Measurements from ENCODE around the gene SRRD.
"Not testable (repeated sequence)": the region's sequence is repeated elsewhere in the genome, so short reads cannot be mapped to it uniquely, and the experiment has no call there.

The SRRD gene

GRCh38 chr22:26483439-26484359 is at the start of gene SRRD, which contains the start of gene HPS4:
TSS of gene SRRD (plus strand) at chr22:26483877. CDS start at chr22:26483891, 14 bp downstream.
TSS of gene HPS4 (minus strand) at chr22:26483783. CDS start at chr22:26481762, 2,021 bp downstream.
- ChIA-PET CTCF (no interaction called here), POLR2A (ENCODE audit: low non-redundant PET) (interaction anchor here (1.1 kb wide), 1 partner anchor 12 kb away, joined by 3 read pairs; no protein-coding TSS in a partner anchor)
- TF ChIP-seq CTCF (conservative IDR thresholded peaks at IDR 0.05; ENCODE audit: low read depth): no peak
- DNase-seq (ENCODE audit: low spot score): peak; percentile 80
- peak within 1 kb of the TSS; percentile 84 for H3K27ac ChIP-seq

GRCh38 chr22:26435327-26436093 is 48.2 kb upstream of the SRRD start:
- no peak overlapping the region for H3K27ac ChIP-seq
- POLR2A ChIA-PET (ENCODE audit: low non-redundant PET): no interaction called here
- TF ChIP-seq CTCF (conservative IDR thresholded peaks at IDR 0.05; ENCODE audit: low read depth): no peak

GRCh38 chr22:26436903-26437515 is 46.7 kb upstream of the SRRD start:
- CTCF ChIA-PET: interaction anchor here (1.0 kb wide), 1 partner anchor 24 kb away, joined by 3 read pairs; no protein-coding TSS in a partner anchor
- POLR2A ChIA-PET (ENCODE audit: low non-redundant PET): interaction anchor here (0.5 kb wide), 1 partner anchor 34 kb away, joined by 3 read pairs; no protein-coding TSS in a partner anchor
- peak overlapping the region; percentile 28 for H3K27ac ChIP-seq
- no peak for TF ChIP-seq CTCF (conservative IDR thresholded peaks at IDR 0.05; ENCODE audit: low read depth)
- no peak for DNase-seq (ENCODE audit: low spot score)

More at GRCh38 chr22:26435327-26436093, 48.2 kb upstream of the SRRD start:
- CTCF ChIA-PET: no interaction called here
- no peak for DNase-seq (ENCODE audit: low spot score)

- ChIA-PET CTCF (interaction anchor here (1.0 kb wide), 1 partner anchor 23 kb away, joined by 3 read pairs; no protein-coding TSS in a partner anchor), POLR2A (ENCODE audit: low non-redundant PET) (no interaction called here)
- DNase-seq (ENCODE audit: low spot score): no peak
These were observed 45.8 kb upstream of the SRRD start for GRCh38 chr22:26437694-26438392.

GRCh38 chr22:26438776-26439175 is 44.9 kb upstream of the SRRD start:
- POLR2A ChIA-PET (ENCODE audit: low non-redundant PET); DNase-seq (ENCODE audit: low spot score): not testable (repeated sequence)
- CTCF ChIA-PET: interaction anchor here (0.6 kb wide), 1 partner anchor 234 kb away, joined by 3 read pairs; no protein-coding TSS in a partner anchor
- peak overlapping the region; percentile 71 for H3K27ac ChIP-seq

More at GRCh38 chr22:26437694-26438392, 45.8 kb upstream of the SRRD start:
- peak overlapping the region; percentile 28 for H3K27ac ChIP-seq
- TF ChIP-seq CTCF (conservative IDR thresholded peaks at IDR 0.05; ENCODE audit: low read depth): no peak

- DNase-seq (ENCODE audit: low spot score): no peak
- POLR2A ChIA-PET (ENCODE audit: low non-redundant PET): no interaction called here
- TF ChIP-seq CTCF (conservative IDR thresholded peaks at IDR 0.05; ENCODE audit: low read depth): no peak
- no peak overlapping the region for H3K27ac ChIP-seq
- CTCF ChIA-PET: no interaction called here
These were observed 44.1 kb upstream of the SRRD start for GRCh38 chr22:26439559-26439958.
